GM10266 (cell line): ENCODE data around the gene RIC8B.

Experiments
- DNase-seq: peaks from one replicate; pipeline ENCODE4 v3.0.0; 2012; ENCODE audit errors: extremely low spot score
- TF ChIP-seq, protein P1 (sequence below): IDR thresholded peaks from 2 replicates; pipeline ENCODE4 v1.5.1; 2012; ENCODE audit warnings: mild to moderate bottlenecking, low read depth; ENCODE audit not compliant: control insufficient read depth, insufficient read depth; ENCODE audit errors: missing control alignments

Gene RIC8B

DNA sequence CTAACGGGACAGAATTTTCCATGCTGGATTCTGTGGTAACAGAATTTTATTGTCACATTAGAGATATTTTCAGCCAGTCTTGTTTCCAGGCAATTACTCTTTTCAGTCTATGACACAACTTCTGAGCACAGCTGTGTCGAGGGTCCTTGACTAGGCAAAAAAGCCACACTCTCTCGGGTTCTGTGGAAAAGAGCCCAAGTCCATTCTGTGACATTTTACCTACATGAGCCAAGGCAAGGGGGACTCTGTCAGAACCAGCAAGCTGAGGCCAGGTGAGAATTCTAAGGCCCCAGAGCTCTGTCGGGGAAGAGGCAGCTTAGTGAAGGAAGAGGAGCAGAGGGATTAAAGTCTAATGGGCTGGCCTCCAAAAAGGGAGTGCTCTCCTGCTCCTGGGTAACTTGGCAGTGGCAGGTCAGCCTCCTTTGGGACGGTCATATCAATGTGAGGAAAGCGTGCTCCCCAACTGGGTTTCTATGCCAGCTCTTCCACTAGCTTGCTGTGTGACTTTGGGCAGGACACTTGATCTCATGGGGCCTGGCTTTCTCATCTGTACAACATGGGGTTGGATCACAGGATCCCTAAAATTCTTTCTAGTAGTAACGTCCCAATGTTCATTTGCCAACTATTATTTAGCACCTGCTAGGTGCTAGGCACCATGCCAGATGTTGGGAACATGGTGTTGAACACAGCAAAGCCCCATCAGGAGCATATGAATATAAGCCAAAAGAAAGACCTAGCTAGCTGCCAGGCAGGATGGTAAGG lies 16.0 kb upstream of the RIC8B start:
- no peak for DNase-seq
- TF ChIP-seq, protein P1, sequence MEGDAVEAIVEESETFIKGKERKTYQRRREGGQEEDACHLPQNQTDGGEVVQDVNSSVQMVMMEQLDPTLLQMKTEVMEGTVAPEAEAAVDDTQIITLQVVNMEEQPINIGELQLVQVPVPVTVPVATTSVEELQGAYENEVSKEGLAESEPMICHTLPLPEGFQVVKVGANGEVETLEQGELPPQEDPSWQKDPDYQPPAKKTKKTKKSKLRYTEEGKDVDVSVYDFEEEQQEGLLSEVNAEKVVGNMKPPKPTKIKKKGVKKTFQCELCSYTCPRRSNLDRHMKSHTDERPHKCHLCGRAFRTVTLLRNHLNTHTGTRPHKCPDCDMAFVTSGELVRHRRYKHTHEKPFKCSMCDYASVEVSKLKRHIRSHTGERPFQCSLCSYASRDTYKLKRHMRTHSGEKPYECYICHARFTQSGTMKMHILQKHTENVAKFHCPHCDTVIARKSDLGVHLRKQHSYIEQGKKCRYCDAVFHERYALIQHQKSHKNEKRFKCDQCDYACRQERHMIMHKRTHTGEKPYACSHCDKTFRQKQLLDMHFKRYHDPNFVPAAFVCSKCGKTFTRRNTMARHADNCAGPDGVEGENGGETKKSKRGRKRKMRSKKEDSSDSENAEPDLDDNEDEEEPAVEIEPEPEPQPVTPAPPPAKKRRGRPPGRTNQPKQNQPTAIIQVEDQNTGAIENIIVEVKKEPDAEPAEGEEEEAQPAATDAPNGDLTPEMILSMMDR: no peak

DNA sequence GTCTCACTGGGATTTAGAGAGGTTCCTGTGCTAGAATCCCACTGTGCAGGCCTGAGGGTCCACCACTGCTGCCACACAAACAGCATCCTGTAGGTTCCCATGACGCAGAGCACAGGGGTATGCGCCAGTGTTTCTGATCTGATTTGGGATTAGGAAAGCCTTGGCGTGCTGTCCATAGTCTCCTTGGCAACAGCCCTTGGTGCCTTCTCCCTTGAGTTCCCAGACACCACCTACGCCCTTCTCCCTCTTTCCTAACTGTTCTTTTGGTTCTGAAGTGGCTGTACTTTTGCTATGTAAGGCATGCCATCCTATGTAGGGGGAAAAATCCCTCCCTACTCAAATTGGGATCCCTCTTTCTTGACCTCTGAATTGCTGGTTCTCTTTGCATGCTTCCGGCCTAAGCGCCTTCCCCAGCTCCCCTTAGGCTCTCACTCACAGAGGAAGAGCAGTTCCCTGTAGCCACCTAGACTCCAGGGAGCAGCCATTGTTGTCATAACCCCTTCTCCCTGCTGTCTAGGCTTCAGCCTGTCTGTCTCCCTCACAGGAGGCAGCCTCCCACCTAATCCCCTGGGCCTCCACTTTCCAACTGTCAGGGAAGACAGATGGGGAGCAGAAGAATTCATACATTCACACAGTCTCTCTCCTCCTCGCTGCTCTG lies 14.8 kb upstream of the RIC8B start:
- DNase-seq: no peak

DNA sequence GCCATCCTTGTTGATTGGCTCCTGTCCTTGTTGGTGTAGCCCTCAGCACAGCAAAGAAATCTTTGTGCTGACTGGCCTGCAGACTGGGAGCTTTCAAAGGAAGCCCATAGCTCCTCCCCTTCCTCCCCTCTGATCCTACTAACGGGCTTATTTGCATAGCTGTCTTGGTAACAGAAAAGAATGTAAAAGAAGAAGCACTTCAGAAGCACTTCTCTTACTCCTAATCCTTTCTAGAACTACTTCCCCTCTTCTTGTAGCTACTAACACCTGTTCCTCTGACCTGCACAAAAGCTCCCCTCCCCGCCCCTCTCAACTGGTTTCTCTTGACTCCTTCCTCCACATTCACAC lies 14.3 kb upstream of the RIC8B start:
- DNase-seq: peak; percentile 74
- TF ChIP-seq, protein P1: no peak

More for the DNA sequence above, 14.8 kb upstream of the RIC8B start:
- TF ChIP-seq, protein P1: no peak

GRCh38 chr12:106764220-106764619 lies 10.3 kb upstream of the RIC8B start:
- TF ChIP-seq, protein P1: no peak
- no peak for DNase-seq

DNA sequence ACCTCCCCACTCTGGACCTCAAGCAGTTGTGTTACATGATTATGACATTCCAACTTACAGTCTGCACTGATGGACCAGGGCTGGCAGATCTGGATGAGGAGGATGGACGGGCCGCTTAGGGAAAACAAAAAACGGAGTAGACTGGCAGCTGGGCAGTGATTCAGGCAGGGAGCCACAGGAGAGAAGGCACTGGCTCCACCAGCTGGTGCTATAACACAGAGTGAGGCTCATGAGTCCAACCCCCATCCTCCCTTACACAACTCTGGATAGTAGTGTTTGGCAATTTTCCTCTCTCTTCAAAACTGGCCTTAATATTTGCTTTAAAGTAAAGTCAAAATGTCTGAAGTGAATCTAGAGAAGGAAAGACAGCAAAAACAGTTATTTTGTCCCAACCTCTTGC lies 9.7 kb upstream of the RIC8B start:
- no peak for DNase-seq
- TF ChIP-seq, protein P1: no peak

- no peak for DNase-seq
- TF ChIP-seq, protein P1: no peak
These were observed 8.1 kb upstream of the RIC8B start for GRCh38 chr12:106766393-106766826.

GRCh38 chr12:106767206-106767605 lies 7.3 kb upstream of the RIC8B start:
- no peak for DNase-seq
- TF ChIP-seq, protein P1: no peak
